Adipocyte (in vitro differentiated cells): ENCODE data around the gene COL25A1.

Experiments
- DNase-seq: peaks from one replicate; pipeline ENCODE4 v3.0.0-alpha.2; 2015; ENCODE audit warnings: low read depth
- H3K27me3 ChIP-seq: replicated peaks from 2 replicates; pipeline ENCODE4 v1.7.0; 2013; ENCODE audit warnings: mild to moderate bottlenecking, low read length, moderate library complexity; ENCODE audit not compliant: control insufficient read depth, insufficient read depth
- H3K36me3 ChIP-seq: 2 replicates; pipeline ENCODE4 v1.7.0; 2013; ENCODE audit warnings: low read length, mild to moderate bottlenecking, moderate library complexity; ENCODE audit not compliant: control insufficient read depth, insufficient read depth, severe bottlenecking
- H3K4me1 ChIP-seq: 2 replicates; pipeline ENCODE4 v1.7.0; 2013; ENCODE audit warnings: mild to moderate bottlenecking, low read length, moderate library complexity; ENCODE audit not compliant: control insufficient read depth, insufficient read depth
- H3K4me3 ChIP-seq: 2 replicates; pipeline ENCODE4 v1.7.0; 2013; ENCODE audit warnings: mild to moderate bottlenecking, low read length, moderate library complexity
- H3K9ac ChIP-seq: 2 replicates; pipeline ENCODE4 v1.7.0; 2013; ENCODE audit warnings: mild to moderate bottlenecking, low read length, moderate library complexity
- H3K9me3 ChIP-seq: 2 replicates; pipeline ENCODE4 v1.7.0; 2013; ENCODE audit warnings: mild to moderate bottlenecking, low read length, moderate library complexity; ENCODE audit not compliant: control insufficient read depth

Gene COL25A1

DNA sequence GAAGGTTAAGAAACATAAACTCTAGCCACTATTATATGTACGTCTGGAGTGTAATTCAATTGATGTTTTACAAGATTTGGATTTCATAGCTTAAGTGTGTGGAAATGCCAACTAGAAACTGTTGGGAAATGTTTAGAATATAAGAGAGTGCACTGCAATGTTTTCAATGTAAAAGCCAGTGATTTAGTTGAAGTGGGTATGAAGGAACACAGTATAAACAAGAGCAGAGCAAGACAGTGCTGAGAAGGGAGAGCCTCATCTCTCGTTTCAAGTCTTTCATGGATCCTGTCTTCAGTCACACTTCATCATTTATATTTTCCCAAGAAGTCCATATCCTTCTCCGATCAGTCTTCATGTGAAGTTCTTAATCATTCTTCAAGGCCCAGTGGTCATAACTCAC lies 375.7 kb downstream of the COL25A1 start:
- DNase-seq: no peak
- peaks cover 14% of the 10 kb centered on the region for H3K4me1 ChIP-seq
- H3K27me3 ChIP-seq: no peaks in the 10 kb centered on the region
- H3K9me3 ChIP-seq: no peaks in the 10 kb centered on the region
- H3K36me3 ChIP-seq: no peaks in the 10 kb centered on the region
- H3K9ac ChIP-seq: no peak overlapping the region
- no peak overlapping the region for H3K4me3 ChIP-seq

DNA sequence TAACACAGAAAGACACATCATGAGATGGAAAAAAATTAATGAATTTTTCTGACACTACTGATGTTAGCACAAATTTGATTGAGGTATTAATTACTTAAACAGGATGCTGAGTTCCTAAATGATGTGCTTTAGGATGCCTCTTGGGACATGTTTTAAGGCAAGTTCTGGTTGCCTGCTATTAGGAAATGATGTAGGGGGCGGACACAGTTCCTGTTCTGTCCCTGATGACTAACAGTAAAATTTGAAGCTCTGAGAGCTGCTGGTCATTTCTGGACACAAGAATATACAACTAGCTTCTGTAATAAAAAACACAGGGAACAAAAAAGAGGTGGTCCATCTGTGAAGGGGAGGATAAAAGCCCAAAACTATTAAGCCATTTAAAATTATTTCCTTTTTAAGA lies 376.4 kb downstream of the COL25A1 start:
- Histone ChIP-seq H3K4me3 (no peak overlapping the region), H3K9me3 (no peaks in the 10 kb centered on the region), H3K27me3 (no peaks in the 10 kb centered on the region), H3K9ac (no peak overlapping the region), H3K4me1 (peaks cover 14% of the 10 kb centered on the region), H3K36me3 (no peaks in the 10 kb centered on the region)
- peak; percentile 22 for DNase-seq

GRCh38 chr4:108922191-108922590 lies 380.3 kb downstream of the COL25A1 start:
- no peak overlapping the region for H3K4me3 ChIP-seq
- peaks cover 14% of the 10 kb centered on the region for H3K4me1 ChIP-seq
- H3K36me3 ChIP-seq: no peaks in the 10 kb centered on the region
- H3K9ac ChIP-seq: no peak overlapping the region
- no peaks in the 10 kb centered on the region for H3K27me3 ChIP-seq
- no peaks in the 10 kb centered on the region for H3K9me3 ChIP-seq
- no peak for DNase-seq

DNA sequence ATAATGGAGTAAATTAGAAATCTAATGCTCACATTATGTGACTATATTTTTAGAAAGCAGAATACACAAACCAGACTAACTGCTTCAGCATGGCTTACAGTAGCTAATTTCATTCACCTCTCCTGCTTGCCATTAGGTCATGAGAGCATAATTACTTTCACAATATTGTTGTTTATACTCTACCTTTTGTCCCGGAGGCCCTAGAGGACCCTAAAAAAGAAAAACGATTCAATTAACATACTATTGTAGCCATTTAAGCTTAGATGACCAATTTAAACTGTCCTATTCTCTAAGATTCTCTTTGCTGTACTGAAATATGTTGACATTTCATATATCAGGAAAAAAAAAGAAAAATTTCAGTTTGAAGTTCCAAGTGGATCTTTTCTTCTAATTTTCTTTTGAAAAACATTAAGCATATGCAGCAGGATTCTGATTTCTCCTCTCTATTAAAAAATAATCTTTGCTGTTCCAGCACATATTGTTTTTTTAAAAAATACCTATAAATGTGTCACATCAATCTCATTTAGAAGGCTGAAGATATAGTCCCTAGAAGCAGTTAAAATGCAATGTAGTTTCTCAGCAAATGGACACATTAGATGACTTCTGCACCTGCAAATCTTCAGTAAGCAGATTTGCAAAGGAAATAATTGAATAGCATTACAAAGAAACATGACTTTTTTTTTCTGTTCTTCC lies 381.9 kb downstream of the COL25A1 start:
- Histone ChIP-seq H3K9ac (no peak overlapping the region), H3K27me3 (no peaks in the 10 kb centered on the region), H3K9me3 (no peaks in the 10 kb centered on the region), H3K36me3 (no peaks in the 10 kb centered on the region), H3K4me3 (no peak overlapping the region), H3K4me1 (peaks cover under 1% of the 10 kb centered on the region)
- DNase-seq: no peak

- no peak overlapping the region for H3K4me3 ChIP-seq
- DNase-seq: no peak
- no peaks in the 10 kb centered on the region for H3K9me3 ChIP-seq
- H3K9ac ChIP-seq: no peak overlapping the region
- H3K4me1 ChIP-seq: no peaks in the 10 kb centered on the region
- H3K36me3 ChIP-seq: no peaks in the 10 kb centered on the region
- no peaks in the 10 kb centered on the region for H3K27me3 ChIP-seq
Observed at GRCh38 chr4:108919226-108919893, 383.1 kb downstream of the COL25A1 start.

- Histone ChIP-seq H3K9ac (no peak overlapping the region), H3K4me1 (no peaks in the 10 kb centered on the region), H3K27me3 (no peaks in the 10 kb centered on the region), H3K36me3 (no peaks in the 10 kb centered on the region), H3K4me3 (no peak overlapping the region), H3K9me3 (no peaks in the 10 kb centered on the region)
- no peak for DNase-seq
Observed at GRCh38 chr4:108917255-108917654, 385.2 kb downstream of the COL25A1 start.

GRCh38 chr4:108916638-108917037 lies 385.8 kb downstream of the COL25A1 start:
- DNase-seq: no peak
- no peaks in the 10 kb centered on the region for H3K9me3 ChIP-seq
- no peaks in the 10 kb centered on the region for H3K4me1 ChIP-seq
- no peaks in the 10 kb centered on the region for H3K27me3 ChIP-seq
- H3K9ac ChIP-seq: no peak overlapping the region
- H3K4me3 ChIP-seq: no peak overlapping the region
- no peaks in the 10 kb centered on the region for H3K36me3 ChIP-seq

- Histone ChIP-seq H3K4me1 (no peaks in the 10 kb centered on the region), H3K9ac (no peak overlapping the region), H3K9me3 (no peaks in the 10 kb centered on the region), H3K27me3 (no peaks in the 10 kb centered on the region), H3K4me3 (no peak overlapping the region), H3K36me3 (no peaks in the 10 kb centered on the region)
- no peak for DNase-seq
Observed at GRCh38 chr4:108906866-108907367, 395.5 kb downstream of the COL25A1 start.

- Histone ChIP-seq H3K4me3 (no peak overlapping the region), H3K9ac (no peak overlapping the region), H3K27me3 (no peaks in the 10 kb centered on the region), H3K9me3 (no peaks in the 10 kb centered on the region), H3K4me1 (peaks cover 5% of the 10 kb centered on the region), H3K36me3 (no peaks in the 10 kb centered on the region)
- DNase-seq: no peak
Observed at GRCh38 chr4:108906006-108906405, 396.5 kb downstream of the COL25A1 start.

DNA sequence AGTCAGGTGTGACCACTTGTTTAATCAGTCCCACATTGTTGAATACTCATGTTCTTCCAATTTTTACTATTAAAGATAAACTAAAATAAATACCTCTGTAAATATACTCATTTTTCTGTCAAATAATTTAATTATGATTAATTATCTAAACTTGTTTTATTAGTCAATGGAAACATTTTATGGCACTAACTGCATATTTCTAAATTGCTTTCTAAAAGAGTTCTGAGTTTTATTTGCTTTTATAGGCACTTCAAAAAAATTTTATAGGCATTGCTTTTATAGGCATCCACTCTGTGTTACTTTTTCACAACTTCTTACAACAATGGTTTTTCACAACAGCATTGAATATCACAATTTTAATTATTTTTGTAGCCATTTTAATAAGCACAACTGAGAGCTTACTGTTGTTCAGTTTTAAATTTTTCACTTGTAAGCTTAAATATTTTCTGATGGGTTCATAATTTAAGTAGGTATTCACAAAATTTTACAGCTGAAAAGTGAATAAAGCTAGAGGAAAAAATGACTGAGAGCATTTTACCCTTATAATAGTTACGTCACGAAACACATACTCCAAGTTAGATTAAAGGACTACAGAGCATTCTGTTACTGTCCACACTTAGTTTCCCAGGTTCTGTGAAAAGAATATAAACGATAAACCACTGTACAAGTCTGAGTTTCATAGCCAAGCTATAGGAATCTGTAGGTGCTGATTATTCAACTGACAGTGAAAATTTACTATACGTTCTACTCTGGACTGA lies 398.8 kb downstream of the COL25A1 start:
- Histone ChIP-seq H3K36me3 (no peaks in the 10 kb centered on the region), H3K9me3 (no peaks in the 10 kb centered on the region), H3K4me3 (no peak overlapping the region), H3K9ac (no peak overlapping the region), H3K4me1 (peaks cover 7% of the 10 kb centered on the region), H3K27me3 (no peaks in the 10 kb centered on the region)
- DNase-seq: no peak

DNA sequence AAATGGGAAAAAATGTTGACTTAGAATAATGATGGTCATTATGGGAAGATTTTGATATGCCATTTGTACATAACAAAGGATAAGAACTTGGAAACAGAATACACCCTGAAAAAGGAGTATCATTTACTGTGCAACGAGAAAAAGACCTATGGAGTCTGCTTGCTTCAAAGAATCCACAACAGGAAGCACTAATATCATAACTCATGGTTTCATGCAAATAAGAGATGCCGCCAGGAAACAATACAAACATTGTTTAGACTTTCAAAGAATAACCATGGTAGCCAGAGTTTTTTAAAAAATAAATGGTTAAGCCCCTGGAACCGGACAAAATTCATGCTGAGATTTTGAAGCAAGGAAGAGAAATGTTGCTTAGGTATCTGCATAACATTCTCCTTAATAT lies 399.7 kb downstream of the COL25A1 start:
- no peak overlapping the region for H3K9ac ChIP-seq
- H3K9me3 ChIP-seq: no peaks in the 10 kb centered on the region
- no peaks in the 10 kb centered on the region for H3K27me3 ChIP-seq
- peaks cover 7% of the 10 kb centered on the region for H3K4me1 ChIP-seq
- DNase-seq: no peak
- H3K4me3 ChIP-seq: no peak overlapping the region
- no peaks in the 10 kb centered on the region for H3K36me3 ChIP-seq
